Common myeloid progenitor, CD34-positive (primary cell): ENCODE measurements around the gene IL1RAP.

Source experiments
- CTCF ChIA-PET: fragments of 350-600 bp; sonication (Branson Sonifier 250); formaldehyde crosslinking; loops from one replicate; lab custom pipeline; 2021; ENCODE audit warnings: antibody characterized with exemption; lab: Charles Lee
- POLR2A ChIA-PET: fragments of 350-600 bp; sonication (Branson Sonifier 250); formaldehyde crosslinking; loops from one replicate; lab custom pipeline; 2021; ENCODE audit warnings: antibody characterized with exemption; lab: Charles Lee
- DNase-seq, 3 donors: peaks; one replicate each; pipeline versions ENCODE4 v3.0.0 to v3.0.0-alpha.2; 2013
- H3K27ac ChIP-seq, 2 experiments: 1 replicate in 1 of 2; 2 replicates in 1 of 2; pipeline ENCODE4 v1.7.0; 2013; ENCODE audit warnings: inconsistent platforms in 2 of 2, low read length in 2 of 2, mild to moderate bottlenecking in 2 of 2, low read depth in 1 of 2, moderate library complexity in 1 of 2; ENCODE audit not compliant: severe bottlenecking in 2 of 2, insufficient read depth in 1 of 2, poor library complexity in 1 of 2
- H3K27me3 ChIP-seq, 5 experiments: replicated peaks in 2 of 5; 1 replicate in 3 of 5; 2 replicates in 2 of 5; pipeline versions ENCODE4 v1.6.1 to v1.7.0; 2013; ENCODE audit warnings: low read length in 4 of 5, mild to moderate bottlenecking in 2 of 5, moderate library complexity in 2 of 5, inconsistent platforms in 1 of 5; ENCODE audit not compliant: insufficient read depth in 5 of 5, control insufficient read depth in 4 of 5
- H3K36me3 ChIP-seq, 4 experiments: 1 replicate in 2 of 4; 2 replicates in 2 of 4; pipeline versions ENCODE4 v1.6.1 to v1.7.0; 2013; ENCODE audit warnings: low read length in 3 of 4, control low read depth in 1 of 4, mild to moderate bottlenecking in 1 of 4; ENCODE audit not compliant: control insufficient read depth in 4 of 4, insufficient read depth in 4 of 4
- H3K4me1 ChIP-seq, 4 experiments: 1 replicate in 3 of 4; 2 replicates in 1 of 4; pipeline versions ENCODE4 v1.6.1 to v1.7.1; 2013; ENCODE audit warnings: low read length in 3 of 4, mild to moderate bottlenecking in 3 of 4, control low read depth in 1 of 4, inconsistent platforms in 1 of 4, moderate library complexity in 1 of 4; ENCODE audit not compliant: control insufficient read depth in 4 of 4, insufficient read depth in 4 of 4; ENCODE audit errors: control extremely low read depth in 1 of 4
- H3K4me3 ChIP-seq, 7 experiments: 1 replicate in 4 of 7; 2 replicates in 3 of 7; pipeline versions ENCODE4 v1.5.1 to v1.7.0; 2013; ENCODE audit warnings: mild to moderate bottlenecking in 7 of 7, low read length in 6 of 7, moderate library complexity in 6 of 7, inconsistent platforms in 2 of 7, low read depth in 2 of 7, control low read depth in 1 of 7; ENCODE audit not compliant: insufficient read depth in 4 of 7, control insufficient read depth in 1 of 7; ENCODE audit errors: extremely low read depth in 1 of 7
- H3K9me3 ChIP-seq, 5 experiments: 1 replicate in 4 of 5; 2 replicates in 1 of 5; pipeline versions ENCODE4 v1.6.1 to v1.7.1; 2013; ENCODE audit warnings: low read length in 4 of 5, mild to moderate bottlenecking in 2 of 5, inconsistent platforms in 1 of 5, low read depth in 1 of 5, moderate library complexity in 1 of 5; ENCODE audit not compliant: control insufficient read depth in 4 of 5, insufficient read depth in 2 of 5; ENCODE audit errors: control extremely low read depth in 1 of 5
- WGBS: methylation state at CpG from one replicate; pipeline ENCODE4 v1.1.5; 2013; ENCODE audit not compliant: insufficient coverage; 5-methylcytosine and 5-hydroxymethylcytosine counted together

IL1RAP gene

GRCh38 chr3:190534986-190535385 is 21.1 kb downstream of the IL1RAP start:
- Histone ChIP-seq H3K9me3 (no peaks in the 10 kb centered on the region), H3K27ac (no peak overlapping the region), H3K4me1 (peaks cover 2 to 20% (median 9%) of the 10 kb centered on the region in 4 experiments), H3K4me3 (no peak overlapping the region), H3K27me3 (no peaks in the 10 kb centered on the region), H3K36me3 (peaks cover 0 to 6% (median 0%) of the 10 kb centered on the region in 4 experiments)
- WGBS = 100% methylated on average over 1 of the region's 2 CpGs
- ChIA-PET POLR2A (no interaction called here), CTCF (interaction anchor here (0.8 to 1.3 kb wide), 2 partner anchors 9 to 12 kb away, joined by 3 read pairs; no protein-coding TSS in a partner anchor)
- no peak for DNase-seq

GRCh38 chr3:190537146-190537545 is 23.3 kb downstream of the IL1RAP start:
- ChIA-PET POLR2A (no interaction called here), CTCF (interaction anchor here (0.7 kb wide), 1 partner anchor 21 kb away, joined by 3 read pairs; no protein-coding TSS in a partner anchor)
- DNase-seq = no peak
- peaks cover 0 to 2% (median 0%) of the 10 kb centered on the region in 5 experiments for H3K9me3 ChIP-seq
- no peak overlapping the region for H3K27ac ChIP-seq
- 100% methylated on average over 1 of the region's 3 CpGs for WGBS
- H3K36me3 ChIP-seq = peaks cover 0 to 4% (median 0%) of the 10 kb centered on the region in 4 experiments
- peaks cover 2 to 17% (median 9%) of the 10 kb centered on the region in 4 experiments for H3K4me1 ChIP-seq
- no peak overlapping the region for H3K4me3 ChIP-seq
- H3K27me3 ChIP-seq = peaks cover 0 to 6% (median 0%) of the 10 kb centered on the region in 5 experiments

GRCh38 chr3:190538288-190538687 is 24.4 kb downstream of the IL1RAP start:
- Histone ChIP-seq H3K36me3 (peaks cover 0 to 4% (median 0%) of the 10 kb centered on the region in 4 experiments), H3K4me1 (peaks cover under 1 to 7% (median 4%) of the 10 kb centered on the region in 4 experiments), H3K27me3 (peaks cover 0 to 7% (median 0%) of the 10 kb centered on the region in 5 experiments), H3K9me3 (peaks cover 0 to 2% (median 0%) of the 10 kb centered on the region in 5 experiments), H3K27ac (no peak overlapping the region), H3K4me3 (no peak overlapping the region)
- no peak for DNase-seq
- CTCF ChIA-PET = interaction anchor here (0.8 kb wide), 1 partner anchor 146 kb away, joined by 4 read pairs; no protein-coding TSS in a partner anchor
- WGBS = no CpG with 5 or more reads among the region's 2 CpGs
- POLR2A ChIA-PET = no interaction called here

GRCh38 chr3:190539526-190539925 is 25.6 kb downstream of the IL1RAP start:
- DNase-seq = no peak
- Histone ChIP-seq H3K9me3 (peaks cover 0 to 2% (median 0%) of the 10 kb centered on the region in 5 experiments), H3K27me3 (peaks cover 0 to 9% (median 0%) of the 10 kb centered on the region in 5 experiments), H3K36me3 (peaks cover 0 to 4% (median 0%) of the 10 kb centered on the region in 4 experiments), H3K27ac (no peak overlapping the region), H3K4me3 (no peak overlapping the region), H3K4me1 (no peaks in the 10 kb centered on the region)
- ChIA-PET POLR2A (no interaction called here), CTCF (no interaction called here)
- WGBS = no CpG with 5 or more reads among the region's 3 CpGs

- peaks cover 0 to 18% (median 7%) of the 10 kb centered on the region in 5 experiments for H3K27me3 ChIP-seq
- POLR2A ChIA-PET = no interaction called here
- CTCF ChIA-PET = no interaction called here
- no peaks in the 10 kb centered on the region for H3K4me1 ChIP-seq
- H3K27ac ChIP-seq = no peak overlapping the region
- DNase-seq = no peak
- no peak overlapping the region for H3K4me3 ChIP-seq
- H3K36me3 ChIP-seq = peaks cover 0 to 4% (median 0%) of the 10 kb centered on the region in 4 experiments
- H3K9me3 ChIP-seq = peaks cover 0 to 2% (median 0%) of the 10 kb centered on the region in 5 experiments
Observed at GRCh38 chr3:190541008-190541407, 27.1 kb downstream of the IL1RAP start.

GRCh38 chr3:190541560-190541959 is 27.7 kb downstream of the IL1RAP start:
- peaks cover 0 to 21% (median 8%) of the 10 kb centered on the region in 5 experiments for H3K27me3 ChIP-seq
- H3K4me3 ChIP-seq = no peak overlapping the region
- no CpG with 5 or more reads among the region's 2 CpGs for WGBS
- POLR2A ChIA-PET = no interaction called here
- CTCF ChIA-PET = no interaction called here
- H3K9me3 ChIP-seq = peaks cover 0 to 2% (median 0%) of the 10 kb centered on the region in 5 experiments
- H3K36me3 ChIP-seq = peaks cover 0 to 2% (median 0%) of the 10 kb centered on the region in 4 experiments
- H3K27ac ChIP-seq = no peak overlapping the region
- no peak for DNase-seq
- no peaks in the 10 kb centered on the region for H3K4me1 ChIP-seq

GRCh38 chr3:190542846-190543245 is 29.0 kb downstream of the IL1RAP start:
- no peak overlapping the region for H3K4me3 ChIP-seq
- no peak for DNase-seq
- peaks cover 0 to 3% (median 0%) of the 10 kb centered on the region in 4 experiments for H3K36me3 ChIP-seq
- peaks cover 0 to 21% (median 8%) of the 10 kb centered on the region in 5 experiments for H3K27me3 ChIP-seq
- ChIA-PET CTCF (no interaction called here), POLR2A (no interaction called here)
- no CpG with 5 or more reads among the region's 1 CpG for whole genome bisulfite sequencing
- H3K9me3 ChIP-seq = peaks cover 0 to 2% (median 0%) of the 10 kb centered on the region in 5 experiments
- no peak overlapping the region for H3K27ac ChIP-seq
- H3K4me1 ChIP-seq = no peaks in the 10 kb centered on the region
